B cell (primary cell): ENCODE results near the gene ITGB2.

ENCODE experiments used
- EZH2 ChIP-seq: IDR thresholded peaks from 2 replicates; pipeline ENCODE4 v1.6.1; 2012; ENCODE audit warnings: borderline replicate concordance, low read depth, mild to moderate bottlenecking, moderate library complexity, low read length; ENCODE audit not compliant: insufficient read depth, poor library complexity, severe bottlenecking
- TF ChIP-seq, protein P1 (sequence below): fragments of 200-600 bp; IDR thresholded peaks from one replicate; pipeline ENCODE4 v1.8.0; 2022; ENCODE audit warnings: antibody characterized with exemption, mild to moderate bottlenecking

DNA sequence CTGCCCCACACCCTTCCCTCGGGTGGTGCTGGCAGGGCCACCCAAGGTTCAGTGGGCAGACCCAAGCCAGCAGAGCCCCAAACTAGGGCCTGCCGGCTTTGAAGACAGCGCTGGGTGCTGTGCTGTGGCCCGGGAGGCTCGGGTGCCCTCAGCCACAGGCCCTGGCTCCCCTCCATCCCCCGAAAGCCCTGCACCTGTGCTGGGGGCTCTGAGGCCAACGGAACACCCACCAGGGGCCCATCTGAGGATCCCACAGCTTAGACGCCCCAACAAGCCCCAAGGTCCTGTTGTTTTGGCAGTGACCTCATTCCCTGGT is 8.6 kb downstream of the ITGB2 start:
- TF ChIP-seq, protein P1, sequence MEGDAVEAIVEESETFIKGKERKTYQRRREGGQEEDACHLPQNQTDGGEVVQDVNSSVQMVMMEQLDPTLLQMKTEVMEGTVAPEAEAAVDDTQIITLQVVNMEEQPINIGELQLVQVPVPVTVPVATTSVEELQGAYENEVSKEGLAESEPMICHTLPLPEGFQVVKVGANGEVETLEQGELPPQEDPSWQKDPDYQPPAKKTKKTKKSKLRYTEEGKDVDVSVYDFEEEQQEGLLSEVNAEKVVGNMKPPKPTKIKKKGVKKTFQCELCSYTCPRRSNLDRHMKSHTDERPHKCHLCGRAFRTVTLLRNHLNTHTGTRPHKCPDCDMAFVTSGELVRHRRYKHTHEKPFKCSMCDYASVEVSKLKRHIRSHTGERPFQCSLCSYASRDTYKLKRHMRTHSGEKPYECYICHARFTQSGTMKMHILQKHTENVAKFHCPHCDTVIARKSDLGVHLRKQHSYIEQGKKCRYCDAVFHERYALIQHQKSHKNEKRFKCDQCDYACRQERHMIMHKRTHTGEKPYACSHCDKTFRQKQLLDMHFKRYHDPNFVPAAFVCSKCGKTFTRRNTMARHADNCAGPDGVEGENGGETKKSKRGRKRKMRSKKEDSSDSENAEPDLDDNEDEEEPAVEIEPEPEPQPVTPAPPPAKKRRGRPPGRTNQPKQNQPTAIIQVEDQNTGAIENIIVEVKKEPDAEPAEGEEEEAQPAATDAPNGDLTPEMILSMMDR = no peak
- no peak for TF ChIP-seq EZH2
